GM18870 (cell line): Measurements from ENCODE around the gene HOXA7.

ENCODE experiments used
- ATAC-seq: cut with Tn5 transposase; IDR thresholded peaks from one replicate; pipeline ENCODE4 v1.9.1; 2021; ENCODE audit warnings: moderate library complexity; ENCODE audit not compliant: unreplicated experiment

Gene HOXA7

GRCh38 chr7:27137640-27138315, 18.7 kb downstream of the HOXA7 start:
- ATAC-seq = no peak

GRCh38 chr7:27134392-27134791, 22.1 kb downstream of the HOXA7 start:
- ATAC-seq = no peak

- no peak for ATAC-seq
Observed at GRCh38 chr7:27133409-27134231, 22.9 kb downstream of the HOXA7 start.

- no peak for ATAC-seq
Observed at GRCh38 chr7:27132978-27133377, 23.5 kb downstream of the HOXA7 start.

GRCh38 chr7:27132214-27132613, 24.3 kb downstream of the HOXA7 start:
- ATAC-seq = no peak

GRCh38 chr7:27131390-27131819, 25.1 kb downstream of the HOXA7 start:
- ATAC-seq = no peak

- ATAC-seq = no peak
Observed at GRCh38 chr7:27130540-27131389, 25.7 kb downstream of the HOXA7 start, which contains the start of gene HOXA4. HOXA4 (minus strand) TSS chr7:27130757; CDS start chr7:27130733, 24 bp downstream.

GRCh38 chr7:27129729-27130539, 26.5 kb downstream of the HOXA7 start:
- no peak for ATAC-seq

- no peak for ATAC-seq
Observed at GRCh38 chr7:27128776-27129728, 27.4 kb downstream of the HOXA7 start.

GRCh38 chr7:27128034-27128433, 28.4 kb downstream of the HOXA7 start:
- ATAC-seq = no peak

GRCh38 chr7:27126596-27127327, 29.7 kb downstream of the HOXA7 start:
- no peak for ATAC-seq

- ATAC-seq = no peak
Observed at GRCh38 chr7:27125986-27126394, 30.5 kb downstream of the HOXA7 start.

- ATAC-seq = no peak
Observed at GRCh38 chr7:27124902-27125689, 31.4 kb downstream of the HOXA7 start.

- no peak for ATAC-seq
Observed at GRCh38 chr7:27124096-27124901, 32.2 kb downstream of the HOXA7 start.

- no peak for ATAC-seq
Observed at GRCh38 chr7:27123477-27124053, 32.9 kb downstream of the HOXA7 start.

GRCh38 chr7:27123007-27123476, 33.4 kb downstream of the HOXA7 start:
- no peak for ATAC-seq
